ENCODE data around the gene ABHD11. TPM values are rescaled to one million over a fixed set of nuclear protein-coding genes. Genes with fewer than 3 reads are reported as not detected.

ABHD11 gene
- polyA plus RNA-seq, 1 donor (not counting 4 experiments of a cell fraction or from before 2014, with no cell fraction given) = 11.3 TPM

- H3K27me3 ChIP-seq (ENCODE audit: control insufficient read depth, extremely low read depth, insufficient read depth, low read length) = no peaks in the 10 kb centered on the region
- H4K20me1 ChIP-seq (ENCODE audit: control insufficient read depth, extremely low read depth, insufficient read depth, low read length) = no peaks in the 10 kb centered on the region
- no peaks in the 10 kb centered on the region for H3K4me1 ChIP-seq (ENCODE audit: control insufficient read depth, extremely low read depth, insufficient read depth, low read length)
- H3K79me2 ChIP-seq (ENCODE audit: control insufficient read depth, insufficient read depth, low read length) = no peaks in the 10 kb centered on the region
- no peaks in the 10 kb centered on the region for H3K9me3 ChIP-seq (ENCODE audit: control insufficient read depth, low read depth, low read length)
- no peaks in the 10 kb centered on the region for H3K9me1 ChIP-seq (ENCODE audit: control insufficient read depth, extremely low read depth, insufficient read depth, low read length)
- no peak overlapping the region for H2AFZ ChIP-seq (ENCODE audit: control insufficient read depth, low read length)
- H3K27ac ChIP-seq (ENCODE audit: control insufficient read depth, insufficient read depth, low read length) = no peak overlapping the region
- FAIRE-seq = no peak
- dilution Hi-C loops (cut with MboI; ENCODE audit: extremely low pct_ligation_motif_present, low sequenced_read_pairs) = no loop called here
- H3K4me2 ChIP-seq (ENCODE audit: control insufficient read depth, extremely low read depth, insufficient read depth, low read depth, low read length) = no peak overlapping the region
- no peak overlapping the region for H3K9ac ChIP-seq (ENCODE audit: control insufficient read depth, extremely low read depth, insufficient read depth, low read length)
- H3K4me3 ChIP-seq (ENCODE audit: control insufficient read depth in 2 of 3, extremely low read depth in 1 of 3, insufficient read depth in 2 of 3, low read depth in 1 of 3, low read length in 3 of 3) = no peak overlapping the region
- TF ChIP-seq EZH2 (IDR thresholded peaks at IDR 0.05; ENCODE audit: low read length) (no peak), CTCF (optimal IDR thresholded peaks at IDR 0.05 in 1 of 3, IDR thresholded peaks at IDR 0.05 in 1 of 3, conservative IDR thresholded peaks at IDR 0.05 in 1 of 3; ENCODE audit: extremely low read depth in 1 of 3, insufficient read depth in 2 of 3, low read length in 3 of 3) (no peak)
- no peaks in the 10 kb centered on the region for H3K36me3 ChIP-seq (ENCODE audit: control insufficient read depth in 2 of 2, extremely low read depth in 1 of 2, insufficient read depth in 2 of 2, low read length in 2 of 2)
- DNase-seq (ENCODE audit: low read depth, low spot score) = no peak
Measured at GRCh38 chr7:73786588-73786987, 48.0 kb upstream of the ABHD11 start.

- H3K4me3 ChIP-seq (ENCODE audit: control insufficient read depth in 2 of 3, extremely low read depth in 1 of 3, insufficient read depth in 2 of 3, low read depth in 1 of 3, low read length in 3 of 3) = no peak overlapping the region
- no peak overlapping the region for H2AFZ ChIP-seq (ENCODE audit: control insufficient read depth, low read length)
- no peak overlapping the region for H3K4me2 ChIP-seq (ENCODE audit: control insufficient read depth, extremely low read depth, insufficient read depth, low read depth, low read length)
- no peaks in the 10 kb centered on the region for H3K27me3 ChIP-seq (ENCODE audit: control insufficient read depth, extremely low read depth, insufficient read depth, low read length)
- H3K4me1 ChIP-seq (ENCODE audit: control insufficient read depth, extremely low read depth, insufficient read depth, low read length) = no peaks in the 10 kb centered on the region
- no peaks in the 10 kb centered on the region for H3K9me3 ChIP-seq (ENCODE audit: control insufficient read depth, low read depth, low read length)
- H3K79me2 ChIP-seq (ENCODE audit: control insufficient read depth, insufficient read depth, low read length) = no peaks in the 10 kb centered on the region
- no peaks in the 10 kb centered on the region for H4K20me1 ChIP-seq (ENCODE audit: control insufficient read depth, extremely low read depth, insufficient read depth, low read length)
- no peak for DNase-seq (ENCODE audit: low read depth, low spot score)
- no peak overlapping the region for H3K27ac ChIP-seq (ENCODE audit: control insufficient read depth, insufficient read depth, low read length)
- no peak for FAIRE-seq
- no peaks in the 10 kb centered on the region for H3K9me1 ChIP-seq (ENCODE audit: control insufficient read depth, extremely low read depth, insufficient read depth, low read length)
- no peaks in the 10 kb centered on the region for H3K36me3 ChIP-seq (ENCODE audit: control insufficient read depth in 2 of 2, extremely low read depth in 1 of 2, insufficient read depth in 2 of 2, low read length in 2 of 2)
- TF ChIP-seq EZH2 (IDR thresholded peaks at IDR 0.05; ENCODE audit: low read length) = no peak
- no peak for TF ChIP-seq CTCF (optimal IDR thresholded peaks at IDR 0.05 in 1 of 3, IDR thresholded peaks at IDR 0.05 in 1 of 3, conservative IDR thresholded peaks at IDR 0.05 in 1 of 3; ENCODE audit: extremely low read depth in 1 of 3, insufficient read depth in 2 of 3, low read length in 3 of 3)
- dilution Hi-C loops (cut with MboI; ENCODE audit: extremely low pct_ligation_motif_present, low sequenced_read_pairs) = no loop called here
- no peak overlapping the region for H3K9ac ChIP-seq (ENCODE audit: control insufficient read depth, extremely low read depth, insufficient read depth, low read length)
Measured at GRCh38 chr7:73779517-73779916, 40.9 kb upstream of the ABHD11 start.
